Transverse colon (tissue), 4 donors: ENCODE data around the gene XRN2. TPM values are rescaled to one million over a fixed set of nuclear protein-coding genes. Genes with fewer than 3 reads are reported as not detected.

Experiments used
- DNase-seq: peaks from one replicate; pipeline ENCODE4 v3.0.0-alpha.2; 2019
- H3K27ac ChIP-seq, 4 donors: fragments of 200-600 bp; sonication (generic); 2 replicates each; pipeline ENCODE4 v1.5.1; 2016 to 2018; ENCODE audit warnings: inconsistent platforms in 4 of 4
- H3K27me3 ChIP-seq: fragments of 200-600 bp; sonication (generic); 2 replicates; pipeline ENCODE4 v1.5.1; 2017; ENCODE audit warnings: inconsistent platforms
- H3K36me3 ChIP-seq, 4 donors: fragments of 200-600 bp; sonication (generic); 2 replicates each; pipeline ENCODE4 v1.5.1; 2017 to 2019; ENCODE audit warnings: inconsistent platforms in 4 of 4
- H3K4me1 ChIP-seq, 4 donors: fragments of 200-600 bp; sonication (generic); 2 replicates each; pipeline ENCODE4 v1.5.1; 2017 to 2020; ENCODE audit warnings: inconsistent platforms in 4 of 4
- H3K4me3 ChIP-seq, 4 donors: fragments of 200-600 bp; sonication (generic); 1 replicate in 1 of 4; 2 replicates in 3 of 4; pipeline versions ENCODE4 v1.5.1 to v1.6.1; 2017 to 2019; ENCODE audit warnings: inconsistent platforms in 4 of 4
- H3K9me3 ChIP-seq, 2 donors: fragments of 200-600 bp; sonication (generic); 2 replicates each; pipeline ENCODE4 v1.5.1; 2017 to 2019; ENCODE audit warnings: inconsistent platforms in 2 of 2
- CTCF ChIP-seq, 5 experiments: fragments of 200-600 bp in 3 of 5; fragments of 450-650 bp in 2 of 5; sonication (generic) in 3 of 5; IDR thresholded peaks; 1 replicate in 2 of 5; 2 replicates in 3 of 5; pipeline ENCODE4 v1.5.1; 2016 to 2017; ENCODE audit warnings: antibody characterized with exemption in 5 of 5, inconsistent platforms in 3 of 5, mild to moderate bottlenecking in 2 of 5, moderate library complexity in 1 of 5
- EP300 ChIP-seq: sonication (generic); formaldehyde crosslinking; IDR thresholded peaks from one replicate; pipeline ENCODE4 v1.6.1; 2017; ENCODE audit warnings: antibody characterized with exemption, low read depth
- POLR2A ChIP-seq: fragments of 450-650 bp; IDR thresholded peaks from one replicate; pipeline ENCODE4 v1.6.1; 2016; ENCODE audit warnings: antibody characterized with exemption, mild to moderate bottlenecking, moderate library complexity
- POLR2AphosphoS5 ChIP-seq, 3 donors: sonication (generic); formaldehyde crosslinking; IDR thresholded peaks; one replicate each; pipeline ENCODE4 v1.6.1; 2016; ENCODE audit warnings: antibody characterized with exemption in 3 of 3
- WGBS, 2 donors: methylation state at CpG; one replicate each; pipeline ENCODE4 v1.1.5; 2018; ENCODE audit warnings: low coverage in 1 of 2; 5-methylcytosine and 5-hydroxymethylcytosine counted together
- in situ Hi-C, 4 donors: fragments of 200-750 bp; cut with MboI; loops; one replicate each; pipeline versions ENCODE4 v1.15.0 to v1.15.1; 2017; ENCODE audit warnings: low sequenced_read_pairs in 3 of 4, low pct_ligation_motif_present in 1 of 4, low pct_unique_long_range_greater_than_20kb in 1 of 4
- intact Hi-C: fragments of 100-400 bp; cut with DNase I; formaldehyde crosslinking; loops from one replicate; pipeline ENCODE4 v1.15.1; 2023; ENCODE audit warnings: low total_unique reads
- total RNA-seq, 4 donors: library from RNA; depleted of rRNA; stranded (reverse); fragments of >200 nt; gene quantifications; one replicate each; pipeline ENCODE4 v1.1.0, GENCODE V29; 2016

XRN2 gene
- total RNA-seq, 4 donors from 2014 or later: 16.1 to 46.4 (median 30.3) TPM

DNA sequence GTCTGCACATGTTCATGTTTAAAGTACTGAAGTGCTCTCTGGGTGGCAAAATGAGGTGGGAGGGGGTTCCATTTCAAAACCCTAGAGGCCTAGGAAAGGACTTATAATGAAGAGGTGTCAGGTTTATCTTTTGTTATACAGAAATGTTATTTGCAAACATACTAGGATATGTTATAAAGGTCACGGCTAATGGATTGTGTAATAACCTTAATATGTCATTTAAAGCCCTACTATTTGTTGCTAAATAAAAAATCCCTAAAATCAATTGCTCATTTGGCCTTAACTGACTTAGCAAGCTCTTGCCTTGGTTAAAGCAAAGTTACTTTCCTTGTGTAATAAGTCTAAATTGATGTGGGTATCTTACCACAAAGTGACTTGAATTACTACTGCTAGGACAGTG, 85.4 kb downstream of the XRN2 start:
- no peak for TF ChIP-seq POLR2AphosphoS5 (IDR thresholded peaks at IDR 0.05)
- DNase-seq: no peak
- no peak overlapping the region for H3K4me3 ChIP-seq
- H3K36me3 ChIP-seq: peaks cover 0 to 35% (median 8%) of the 10 kb centered on the region in 4 donors
- WGBS, 2 donors: 89 to 91% methylated on average over 1 of the region's 1 CpG
- in situ Hi-C loops: no loop called here
- intact Hi-C loops: no loop called here
- H3K27ac ChIP-seq: no peak overlapping the region
- H3K9me3 ChIP-seq: no peaks in the 10 kb centered on the region
- H3K4me1 ChIP-seq: no peaks in the 10 kb centered on the region
- H3K27me3 ChIP-seq: peaks cover 30% of the 10 kb centered on the region

DNA sequence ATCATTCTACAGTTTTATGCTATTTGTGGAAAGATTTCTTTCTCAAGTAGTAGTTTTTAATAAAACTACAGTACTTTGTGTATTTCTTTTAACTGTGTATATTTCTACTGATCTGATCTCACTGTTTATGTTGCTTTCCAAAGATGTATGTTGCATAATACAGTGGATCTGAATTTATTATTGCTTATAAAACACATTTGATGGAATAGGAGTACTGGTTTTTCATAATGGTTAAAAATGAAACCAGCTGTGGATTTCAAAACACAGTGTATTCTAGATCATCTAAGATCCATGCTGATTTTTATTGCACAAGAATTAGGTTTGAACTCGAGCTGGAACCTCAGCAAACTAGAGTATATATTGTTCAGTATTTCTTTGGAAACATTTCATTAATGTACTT, 86.2 kb downstream of the XRN2 start:
- TF ChIP-seq POLR2AphosphoS5 (IDR thresholded peaks at IDR 0.05) (no peak), POLR2A (no peak), CTCF (IDR thresholded peaks at IDR 0.05) (no peak), EP300 (no peak)
- Histone ChIP-seq H3K9me3 (no peaks in the 10 kb centered on the region), H3K4me1 (no peaks in the 10 kb centered on the region), H3K36me3 (peaks cover 0 to 27% (median 4%) of the 10 kb centered on the region in 4 donors), H3K4me3 (no peak overlapping the region), H3K27ac (no peak overlapping the region), H3K27me3 (peaks cover 38% of the 10 kb centered on the region)
- in situ Hi-C loops (no loop called here), intact Hi-C loops (no loop called here)
- 0 to 2% methylated on average over 1 of the region's 1 CpG for WGBS, 2 donors
- no peak for DNase-seq

DNA sequence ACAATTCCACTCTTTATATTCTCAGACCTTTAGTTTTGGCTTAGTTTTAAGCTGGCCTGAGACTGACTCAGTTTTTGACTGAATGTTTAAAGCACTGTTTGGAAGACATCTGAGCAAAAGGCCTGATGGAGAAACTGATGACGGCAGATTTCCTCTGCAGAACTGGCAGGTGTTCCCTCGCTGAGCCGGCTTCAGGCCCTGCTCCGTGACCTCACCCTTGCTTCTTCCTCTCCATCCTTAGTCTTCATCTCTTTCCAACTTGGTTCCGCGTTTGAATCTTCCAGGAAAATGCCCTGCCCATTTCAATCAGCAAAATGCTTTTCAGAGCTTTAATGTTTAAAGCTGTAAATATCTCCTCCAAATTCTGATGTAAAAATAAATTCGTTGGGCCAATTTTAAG, 87.6 kb downstream of the XRN2 start:
- Histone ChIP-seq H3K9me3 (no peaks in the 10 kb centered on the region), H3K4me1 (peaks cover 0 to 4% (median 0%) of the 10 kb centered on the region in 4 donors), H3K27ac (no peak overlapping the region), H3K36me3 (peaks cover 0 to 24% (median 2%) of the 10 kb centered on the region in 4 donors), H3K4me3 (no peak overlapping the region), H3K27me3 (peaks cover 52% of the 10 kb centered on the region)
- no peak for DNase-seq
- WGBS, 2 donors: 94 to 98% methylated on average over 7 of the region's 7 CpGs
- TF ChIP-seq CTCF (IDR thresholded peaks at IDR 0.05): no peak
- TF ChIP-seq POLR2A: no peak
- TF ChIP-seq POLR2AphosphoS5 (IDR thresholded peaks at IDR 0.05): no peak
- no peak for TF ChIP-seq EP300
- in situ Hi-C loops (no loop called here), intact Hi-C loops (no loop called here)

- peaks cover 0 to 24% (median 2%) of the 10 kb centered on the region in 4 donors for H3K36me3 ChIP-seq
- intact Hi-C loops (no loop called here), in situ Hi-C loops (no loop called here)
- peaks cover 0 to 11% (median 1%) of the 10 kb centered on the region in 4 donors for H3K4me1 ChIP-seq
- 59 to 80% methylated on average over 5 to 38 of the region's 61 CpGs for WGBS, 2 donors
- DNase-seq: no peak
- H3K27me3 ChIP-seq: peaks cover 58% of the 10 kb centered on the region
- no peak overlapping the region for H3K4me3 ChIP-seq
- no peak for TF ChIP-seq POLR2A
- TF ChIP-seq POLR2AphosphoS5 (IDR thresholded peaks at IDR 0.05): no peak
- TF ChIP-seq CTCF (IDR thresholded peaks at IDR 0.05): no peak
- TF ChIP-seq EP300: no peak
- no peaks in the 10 kb centered on the region for H3K9me3 ChIP-seq
- H3K27ac ChIP-seq: no peak overlapping the region
Observed at GRCh38 chr20:21391185-21391971, 88.2 kb downstream of the XRN2 start.
